A204.1 (cell line): ENCODE data around the gene INPP5B.
"Not testable (repeated sequence)": the region's sequence is repeated elsewhere in the genome, so short reads cannot be mapped to it uniquely, and the experiment has no call there.

ENCODE experiments used
- FAIRE-seq: peaks from 2 replicates; lab custom pipeline; 2012; peaks lifted over from hg19 to GRCh38; lab: Jason Lieb, UNC

Gene INPP5B

GRCh38 chr1:37946703-37947360, at the start of gene INPP5B:
Gene INPP5B, minus strand, starts transcription at chr1:37947053. Its CDS starts 745 bp downstream, at chr1:37946308.
- FAIRE-seq = peak; percentile 9

- no peak for FAIRE-seq
These were observed 49.0 kb upstream of the INPP5B start for GRCh38 chr1:37995751-37996345.

GRCh38 chr1:37994886-37995566, 48.2 kb upstream of the INPP5B start:
- FAIRE-seq = no peak

GRCh38 chr1:37989361-37989930, 42.6 kb upstream of the INPP5B start:
- no peak for FAIRE-seq

- FAIRE-seq = no peak
These were observed 40.8 kb upstream of the INPP5B start for GRCh38 chr1:37987679-37988078.

- FAIRE-seq = no peak
These were observed 36.7 kb upstream of the INPP5B start for GRCh38 chr1:37983546-37983945.

- no peak for FAIRE-seq
These were observed 31.7 kb upstream of the INPP5B start for GRCh38 chr1:37978541-37978940.

- FAIRE-seq = peak; percentile 78
These were observed 28.2 kb upstream of the INPP5B start for GRCh38 chr1:37975083-37975482.

GRCh38 chr1:37974567-37974966, 27.7 kb upstream of the INPP5B start:
- FAIRE-seq = no peak

GRCh38 chr1:37973684-37974083, 26.8 kb upstream of the INPP5B start:
- not testable (repeated sequence) for FAIRE-seq

GRCh38 chr1:37965301-37965700, 18.4 kb upstream of the INPP5B start:
- FAIRE-seq = no peak

- FAIRE-seq = not testable (repeated sequence)
These were observed 17.3 kb upstream of the INPP5B start for GRCh38 chr1:37964106-37964505.

- no peak for FAIRE-seq
These were observed 11.8 kb upstream of the INPP5B start for GRCh38 chr1:37958690-37959089.

- no peak for FAIRE-seq
These were observed 8.8 kb upstream of the INPP5B start for GRCh38 chr1:37955685-37956084.

GRCh38 chr1:37954316-37954971, 7.6 kb upstream of the INPP5B start:
- no peak for FAIRE-seq

GRCh38 chr1:37952738-37953137, 5.9 kb upstream of the INPP5B start:
- FAIRE-seq = no peak

GRCh38 chr1:37951783-37952624, 5.2 kb upstream of the INPP5B start:
- no peak for FAIRE-seq

GRCh38 chr1:37951041-37951782, 4.4 kb upstream of the INPP5B start:
- no peak for FAIRE-seq

- no peak for FAIRE-seq
These were observed 2.8 kb upstream of the INPP5B start for GRCh38 chr1:37949524-37950152.

GRCh38 chr1:37948841-37949240, 2.0 kb upstream of the INPP5B start:
- no peak for FAIRE-seq

- FAIRE-seq = no peak
These were observed 1.3 kb upstream of the INPP5B start for GRCh38 chr1:37948166-37948565.
